Mammary epithelial cell (primary cell): ENCODE data around the gene ALPG.

ENCODE experiments used
- EZH2 ChIP-seq: IDR thresholded peaks from 2 replicates; pipeline ENCODE4 v1.6.1; 2012; ENCODE audit warnings: low read length, inconsistent platforms, borderline replicate concordance
- TF ChIP-seq, protein P1 (sequence below), 2 donors: IDR thresholded peaks in 1 of 2; conservative IDR thresholded peaks in 1 of 2; 2 replicates each; pipeline ENCODE4 v1.5.1; 2011 to 2012; ENCODE audit warnings: inconsistent platforms in 2 of 2, low read length in 2 of 2, mild to moderate bottlenecking in 2 of 2, control low read depth in 1 of 2, low read depth in 1 of 2; ENCODE audit not compliant: insufficient read depth in 1 of 2; ENCODE audit errors: extremely low read depth in 1 of 2

DNA sequence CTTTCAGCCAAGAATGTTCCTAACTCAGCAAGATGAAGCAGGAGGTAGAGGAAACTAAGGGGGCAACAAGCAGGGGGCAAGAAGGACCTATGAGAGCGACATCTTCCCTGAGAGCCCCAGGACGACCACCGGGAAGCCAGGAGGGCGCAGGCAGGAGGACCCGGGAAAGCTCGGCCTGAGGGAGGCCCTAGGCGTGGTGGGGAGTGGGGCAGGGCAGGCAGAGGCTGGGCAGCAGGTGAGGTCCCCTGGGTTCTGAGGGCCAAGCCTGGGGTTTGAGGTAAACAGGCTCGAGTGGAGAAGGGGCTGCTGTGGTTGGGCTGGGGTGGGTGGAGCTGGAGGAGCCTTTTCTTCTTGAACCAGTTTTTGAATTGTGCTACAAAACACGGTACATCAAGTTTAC is 48.0 kb downstream of the ALPG start:
- TF ChIP-seq, protein P1, sequence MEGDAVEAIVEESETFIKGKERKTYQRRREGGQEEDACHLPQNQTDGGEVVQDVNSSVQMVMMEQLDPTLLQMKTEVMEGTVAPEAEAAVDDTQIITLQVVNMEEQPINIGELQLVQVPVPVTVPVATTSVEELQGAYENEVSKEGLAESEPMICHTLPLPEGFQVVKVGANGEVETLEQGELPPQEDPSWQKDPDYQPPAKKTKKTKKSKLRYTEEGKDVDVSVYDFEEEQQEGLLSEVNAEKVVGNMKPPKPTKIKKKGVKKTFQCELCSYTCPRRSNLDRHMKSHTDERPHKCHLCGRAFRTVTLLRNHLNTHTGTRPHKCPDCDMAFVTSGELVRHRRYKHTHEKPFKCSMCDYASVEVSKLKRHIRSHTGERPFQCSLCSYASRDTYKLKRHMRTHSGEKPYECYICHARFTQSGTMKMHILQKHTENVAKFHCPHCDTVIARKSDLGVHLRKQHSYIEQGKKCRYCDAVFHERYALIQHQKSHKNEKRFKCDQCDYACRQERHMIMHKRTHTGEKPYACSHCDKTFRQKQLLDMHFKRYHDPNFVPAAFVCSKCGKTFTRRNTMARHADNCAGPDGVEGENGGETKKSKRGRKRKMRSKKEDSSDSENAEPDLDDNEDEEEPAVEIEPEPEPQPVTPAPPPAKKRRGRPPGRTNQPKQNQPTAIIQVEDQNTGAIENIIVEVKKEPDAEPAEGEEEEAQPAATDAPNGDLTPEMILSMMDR (conservative IDR thresholded peaks at IDR 0.05 in 1 of 2, IDR thresholded peaks at IDR 0.05 in 1 of 2; ENCODE audit: extremely low read depth in 1 of 2, insufficient read depth in 1 of 2, low read depth in 1 of 2, low read length in 2 of 2) = no peak
- no peak for TF ChIP-seq EZH2
